ENCODE results near the gene GALNT2. TPM values are rescaled to one million over a fixed set of nuclear protein-coding genes. Genes with fewer than 3 reads are reported as not detected.

Gene GALNT2
- total and polyA plus RNA-seq, 2 experiments from 2014 or later, result 17.8 to 48.3 TPM

GRCh38 chr1:230216896-230217295, 149.9 kb downstream of the GALNT2 start:
- Mint-ChIP-seq H3K27ac (no peak overlapping the region), H3K9me3 (no peaks in the 10 kb centered on the region), H3K4me3 (no peak overlapping the region), H3K36me3 (ENCODE audit: low read depth) (no peaks in the 10 kb centered on the region), H3K27me3 (ENCODE audit: insufficient read depth, low read depth, poor library complexity) (peaks cover 3% of the 10 kb centered on the region), H3K4me1 (peaks cover 34% of the 10 kb centered on the region)
- Histone ChIP-seq H3K9me2 (ENCODE audit: insufficient read depth) (no peaks in the 10 kb centered on the region), H3K79me2 (replicated peaks; ENCODE audit: insufficient read depth) (peaks cover 5% of the 10 kb centered on the region), H3F3A (replicated peaks; ENCODE audit: low read depth) (no peaks in the 10 kb centered on the region), H2AFZ (no peak overlapping the region), H3K4me1 (ENCODE audit: insufficient read depth) (peaks cover 9% of the 10 kb centered on the region), H3K27ac (ENCODE audit: low read depth) (no peak overlapping the region), H3K27me3 (ENCODE audit: insufficient read depth) (no peaks in the 10 kb centered on the region), H3K36me3 (ENCODE audit: insufficient read depth) (no peaks in the 10 kb centered on the region), H4K20me1 (replicated peaks; ENCODE audit: insufficient read depth) (no peaks in the 10 kb centered on the region; the same call in none of the 2 replicates), H3K4me2 (no peak overlapping the region), H3K4me3 (no peak overlapping the region)
- no peak for ATAC-seq
- TF ChIP-seq STAT1 (IDR thresholded peaks at IDR 0.05; ENCODE audit: unreplicated experiment) (no peak), ZNF114 (CRISPR knock-in tag; IDR thresholded peaks at IDR 0.05) (no peak), EZH2phosphoT487 (IDR thresholded peaks at IDR 0.05; ENCODE audit: unreplicated experiment) (no peak), POLR2AphosphoS5 (IDR thresholded peaks at IDR 0.05; ENCODE audit: low read depth) (no peak), EZH2 (IDR thresholded peaks at IDR 0.05; ENCODE audit: low read depth, unreplicated experiment) (no peak)
- no peak for DNase-seq (ENCODE audit: low spot score)

DNA sequence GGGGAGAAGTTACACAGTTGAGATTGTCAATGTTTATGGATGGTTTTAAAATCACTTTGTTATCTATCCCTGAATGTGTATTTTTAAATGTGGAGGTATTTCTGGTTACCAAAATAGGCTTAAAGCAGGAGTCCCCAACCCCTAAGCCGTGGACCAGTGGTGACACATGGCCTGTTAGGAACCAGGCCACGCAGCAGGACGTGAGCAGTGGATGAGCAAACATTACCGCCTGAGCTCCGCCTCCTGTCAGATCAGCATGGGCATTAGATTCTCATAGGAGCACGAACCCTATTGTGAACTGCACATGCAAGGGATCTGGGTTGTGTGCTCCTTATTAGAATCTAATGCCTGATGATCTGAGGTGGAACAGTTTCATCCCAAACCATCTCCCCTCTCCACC, 151.6 kb downstream of the GALNT2 start:
- Histone ChIP-seq H3K4me3 (no peak overlapping the region), H3K27ac (ENCODE audit: low read depth) (no peak overlapping the region), H3K4me2 (no peak overlapping the region), H3F3A (replicated peaks; ENCODE audit: low read depth) (no peaks in the 10 kb centered on the region), H3K27me3 (ENCODE audit: insufficient read depth) (no peaks in the 10 kb centered on the region), H3K36me3 (ENCODE audit: insufficient read depth) (no peaks in the 10 kb centered on the region), H3K9me2 (ENCODE audit: insufficient read depth) (no peaks in the 10 kb centered on the region), H3K79me2 (replicated peaks; ENCODE audit: insufficient read depth) (peaks cover 5% of the 10 kb centered on the region), H3K4me1 (ENCODE audit: insufficient read depth) (peaks cover 9% of the 10 kb centered on the region), H2AFZ (no peak overlapping the region), H4K20me1 (replicated peaks; ENCODE audit: insufficient read depth) (no peaks in the 10 kb centered on the region; the same call in none of the 2 replicates)
- Mint-ChIP-seq H3K4me3 (no peak overlapping the region), H3K9me3 (no peaks in the 10 kb centered on the region), H3K27ac (no peak overlapping the region), H3K27me3 (ENCODE audit: insufficient read depth, low read depth, poor library complexity) (peaks cover 3% of the 10 kb centered on the region), H3K36me3 (ENCODE audit: low read depth) (no peaks in the 10 kb centered on the region), H3K4me1 (peaks cover 43% of the 10 kb centered on the region)
- TF ChIP-seq ZNF331 (CRISPR knock-in tag; IDR thresholded peaks at IDR 0.05; ENCODE audit: low read depth) (no peak), STAT1 (IDR thresholded peaks at IDR 0.05; ENCODE audit: unreplicated experiment) (no peak), CTCF (conservative IDR thresholded peaks at IDR 0.05; ENCODE audit: low read depth in 2 of 2) (no peak), ZNF114 (CRISPR knock-in tag; IDR thresholded peaks at IDR 0.05) (no peak), NANOG (IDR thresholded peaks at IDR 0.05; ENCODE audit: borderline replicate concordance) (no peak), POLR2AphosphoS5 (IDR thresholded peaks at IDR 0.05; ENCODE audit: low read depth) (no peak), CREB1 (CRISPR knock-in tag; IDR thresholded peaks at IDR 0.05; ENCODE audit: low read depth) (no peak), JUNB (IDR thresholded peaks at IDR 0.05; ENCODE audit: unreplicated experiment) (no peak), EZH2phosphoT487 (IDR thresholded peaks at IDR 0.05; ENCODE audit: unreplicated experiment) (no peak), EZH2 (IDR thresholded peaks at IDR 0.05; ENCODE audit: low read depth, unreplicated experiment) (no peak)
- TF ChIP-seq, protein P1, sequence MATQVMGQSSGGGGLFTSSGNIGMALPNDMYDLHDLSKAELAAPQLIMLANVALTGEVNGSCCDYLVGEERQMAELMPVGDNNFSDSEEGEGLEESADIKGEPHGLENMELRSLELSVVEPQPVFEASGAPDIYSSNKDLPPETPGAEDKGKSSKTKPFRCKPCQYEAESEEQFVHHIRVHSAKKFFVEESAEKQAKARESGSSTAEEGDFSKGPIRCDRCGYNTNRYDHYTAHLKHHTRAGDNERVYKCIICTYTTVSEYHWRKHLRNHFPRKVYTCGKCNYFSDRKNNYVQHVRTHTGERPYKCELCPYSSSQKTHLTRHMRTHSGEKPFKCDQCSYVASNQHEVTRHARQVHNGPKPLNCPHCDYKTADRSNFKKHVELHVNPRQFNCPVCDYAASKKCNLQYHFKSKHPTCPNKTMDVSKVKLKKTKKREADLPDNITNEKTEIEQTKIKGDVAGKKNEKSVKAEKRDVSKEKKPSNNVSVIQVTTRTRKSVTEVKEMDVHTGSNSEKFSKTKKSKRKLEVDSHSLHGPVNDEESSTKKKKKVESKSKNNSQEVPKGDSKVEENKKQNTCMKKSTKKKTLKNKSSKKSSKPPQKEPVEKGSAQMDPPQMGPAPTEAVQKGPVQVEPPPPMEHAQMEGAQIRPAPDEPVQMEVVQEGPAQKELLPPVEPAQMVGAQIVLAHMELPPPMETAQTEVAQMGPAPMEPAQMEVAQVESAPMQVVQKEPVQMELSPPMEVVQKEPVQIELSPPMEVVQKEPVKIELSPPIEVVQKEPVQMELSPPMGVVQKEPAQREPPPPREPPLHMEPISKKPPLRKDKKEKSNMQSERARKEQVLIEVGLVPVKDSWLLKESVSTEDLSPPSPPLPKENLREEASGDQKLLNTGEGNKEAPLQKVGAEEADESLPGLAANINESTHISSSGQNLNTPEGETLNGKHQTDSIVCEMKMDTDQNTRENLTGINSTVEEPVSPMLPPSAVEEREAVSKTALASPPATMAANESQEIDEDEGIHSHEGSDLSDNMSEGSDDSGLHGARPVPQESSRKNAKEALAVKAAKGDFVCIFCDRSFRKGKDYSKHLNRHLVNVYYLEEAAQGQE (IDR thresholded peaks at IDR 0.05; ENCODE audit: unreplicated experiment), result no peak
- ATAC-seq, result no peak
- DNase-seq (ENCODE audit: low spot score), result no peak

Data from GM23338 (cell line).